Tibial nerve (tissue), 4 donors: ENCODE measurements around the gene FRY. TPM values are rescaled to one million over a fixed set of nuclear protein-coding genes. Genes with fewer than 3 reads are reported as not detected.

Source experiments
- DNase-seq, 2 donors: peaks; one replicate each; pipeline ENCODE4 v3.0.0-alpha.2; 2019; ENCODE audit warnings: low spot score in 2 of 2
- H3K27ac ChIP-seq, 4 donors: fragments of 200-600 bp; sonication (generic) in 3 of 4; one replicate each; pipeline ENCODE4 v1.5.1; 2017 to 2019; ENCODE audit warnings: mild to moderate bottlenecking in 1 of 4
- H3K27me3 ChIP-seq, 2 donors: fragments of 200-600 bp; sonication (generic) in 1 of 2; one replicate each; pipeline versions ENCODE4 v1.5.1 to v1.6.0; 2017 to 2019
- H3K36me3 ChIP-seq, 3 donors: fragments of 200-600 bp; sonication (generic); one replicate each; pipeline ENCODE4 v1.5.1; 2018 to 2019
- H3K4me1 ChIP-seq, 4 donors: fragments of 200-600 bp; sonication (generic) in 3 of 4; one replicate each; pipeline ENCODE4 v1.5.1; 2017 to 2019
- H3K4me3 ChIP-seq, 4 donors: fragments of 200-600 bp; sonication (generic) in 3 of 4; one replicate each; pipeline ENCODE4 v1.5.1; 2017 to 2019; ENCODE audit warnings: mild to moderate bottlenecking in 1 of 4, moderate library complexity in 1 of 4
- H3K9me3 ChIP-seq, 4 donors: fragments of 200-600 bp; sonication (generic) in 3 of 4; one replicate each; pipeline ENCODE4 v1.5.1; 2017 to 2019
- CTCF ChIP-seq, 5 experiments: fragments of 200-600 bp in 3 of 5; fragments of 450-650 bp in 2 of 5; sonication (generic) in 3 of 5; IDR thresholded peaks; one replicate each; pipeline ENCODE4 v1.5.1; 2016 to 2019; ENCODE audit warnings: antibody characterized with exemption in 5 of 5, mild to moderate bottlenecking in 3 of 5, moderate library complexity in 2 of 5
- EP300 ChIP-seq, 2 donors: sonication (generic); formaldehyde crosslinking; IDR thresholded peaks; one replicate each; pipeline ENCODE4 v1.6.1; 2017; ENCODE audit warnings: antibody characterized with exemption in 2 of 2, mild to moderate bottlenecking in 1 of 2
- POLR2A ChIP-seq, 2 donors: fragments of 450-650 bp; IDR thresholded peaks; one replicate each; pipeline ENCODE4 v1.6.1; 2017; ENCODE audit warnings: antibody characterized with exemption in 2 of 2, mild to moderate bottlenecking in 2 of 2, moderate library complexity in 2 of 2
- WGBS, 2 donors: methylation state at CpG; one replicate each; pipeline ENCODE4 v1.1.5; 2018; 5-methylcytosine and 5-hydroxymethylcytosine counted together
- total RNA-seq, 4 donors: library from RNA; depleted of rRNA; stranded (reverse); fragments of >200 nt; gene quantifications; one replicate each; pipeline ENCODE4 v1.1.0, GENCODE V29; 2016

The FRY gene
- total RNA-seq, 4 donors from 2014 or later, result 48.9 to 94.6 (median 75.8) TPM

DNA sequence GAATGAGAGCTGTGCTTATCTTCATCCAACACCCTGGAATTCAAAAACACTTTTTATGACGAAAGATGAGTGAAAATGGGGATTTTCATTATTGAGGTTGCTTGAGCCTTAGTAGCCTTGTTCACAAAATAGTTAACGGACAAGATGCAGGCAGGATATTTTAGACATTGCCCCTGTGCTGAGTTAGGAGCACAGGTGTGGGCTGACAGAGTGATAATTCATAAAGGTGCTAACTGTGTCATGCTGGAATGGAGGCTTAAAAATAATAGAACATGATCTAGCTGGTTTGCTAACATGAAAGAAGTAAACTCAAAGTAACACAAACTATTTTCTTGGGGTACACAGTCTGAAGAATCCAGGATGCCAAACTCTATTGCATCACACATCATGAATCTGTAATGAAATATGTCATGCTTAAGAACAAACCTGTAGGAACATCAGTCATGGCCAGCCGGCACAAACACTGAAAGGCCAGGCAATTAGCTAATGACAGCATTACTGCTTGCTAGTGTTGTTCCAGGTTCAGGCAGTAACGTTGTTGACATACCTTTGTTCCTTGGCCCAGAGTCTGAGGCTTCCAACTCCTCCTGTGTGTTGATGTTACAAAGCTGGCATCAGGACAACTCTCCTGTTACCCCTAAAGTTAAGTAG lies 55.3 kb downstream of the FRY start:
- no peak overlapping the region for H3K4me3 ChIP-seq
- no peaks in the 10 kb centered on the region for H3K36me3 ChIP-seq
- no peaks in the 10 kb centered on the region for H3K27me3 ChIP-seq
- no peak for TF ChIP-seq POLR2A (IDR thresholded peaks at IDR 0.05)
- no peak for TF ChIP-seq EP300 (IDR thresholded peaks at IDR 0.05)
- no peak for TF ChIP-seq CTCF (IDR thresholded peaks at IDR 0.05)
- H3K27ac ChIP-seq, result no peak overlapping the region
- WGBS, 2 donors, result 69 to 75% methylated on average over 4 of the region's 4 CpGs
- no peaks in the 10 kb centered on the region for H3K4me1 ChIP-seq
- H3K9me3 ChIP-seq, result no peaks in the 10 kb centered on the region
- no peak for DNase-seq

- H3K4me3 ChIP-seq, result no peak overlapping the region
- WGBS, 2 donors, result 78 to 81% methylated on average over 1 of the region's 1 CpG
- no peak for DNase-seq
- no peaks in the 10 kb centered on the region for H3K36me3 ChIP-seq
- no peak overlapping the region for H3K27ac ChIP-seq
- no peak for TF ChIP-seq CTCF (IDR thresholded peaks at IDR 0.05)
- no peak for TF ChIP-seq POLR2A (IDR thresholded peaks at IDR 0.05)
- no peak for TF ChIP-seq EP300 (IDR thresholded peaks at IDR 0.05)
- H3K9me3 ChIP-seq, result no peaks in the 10 kb centered on the region
- no peaks in the 10 kb centered on the region for H3K4me1 ChIP-seq
- no peaks in the 10 kb centered on the region for H3K27me3 ChIP-seq
Observed at GRCh38 chr13:32087955-32088747, 56.6 kb downstream of the FRY start.

GRCh38 chr13:32092496-32092895 lies 60.9 kb downstream of the FRY start:
- Histone ChIP-seq H3K9me3 (no peaks in the 10 kb centered on the region), H3K27me3 (no peaks in the 10 kb centered on the region), H3K4me3 (no peak overlapping the region), H3K4me1 (no peaks in the 10 kb centered on the region), H3K27ac (no peak overlapping the region), H3K36me3 (no peaks in the 10 kb centered on the region)
- DNase-seq, result no peak
- TF ChIP-seq POLR2A (IDR thresholded peaks at IDR 0.05) (no peak), CTCF (IDR thresholded peaks at IDR 0.05) (no peak), EP300 (IDR thresholded peaks at IDR 0.05) (no peak)
- WGBS, 2 donors, result 72 to 73% methylated on average over 5 of the region's 5 CpGs

DNA sequence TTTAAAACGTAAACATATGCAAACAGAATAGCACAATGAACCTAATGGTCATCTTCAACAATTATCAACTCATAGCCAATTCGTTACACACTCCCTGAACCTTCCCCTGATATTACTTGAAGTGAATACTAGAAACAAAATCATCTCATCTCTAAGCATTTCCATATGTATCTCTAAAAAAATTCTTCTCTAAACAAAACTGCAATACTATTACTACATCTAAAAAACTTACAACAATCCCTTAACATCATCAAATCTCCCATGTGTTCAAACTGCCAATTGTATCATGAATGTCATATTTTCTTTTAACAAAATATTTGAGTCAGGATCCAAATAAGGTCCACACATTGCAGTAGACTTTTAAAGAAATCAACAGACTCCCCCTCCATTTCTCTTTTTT lies 61.4 kb downstream of the FRY start:
- H3K9me3 ChIP-seq, result no peaks in the 10 kb centered on the region
- H3K4me3 ChIP-seq, result no peak overlapping the region
- no peaks in the 10 kb centered on the region for H3K4me1 ChIP-seq
- WGBS, 2 donors, result 65 to 71% methylated on average over 2 of the region's 2 CpGs
- no peak overlapping the region for H3K27ac ChIP-seq
- H3K36me3 ChIP-seq, result no peaks in the 10 kb centered on the region
- TF ChIP-seq POLR2A (IDR thresholded peaks at IDR 0.05) (no peak), CTCF (IDR thresholded peaks at IDR 0.05) (no peak), EP300 (IDR thresholded peaks at IDR 0.05) (no peak)
- H3K27me3 ChIP-seq, result no peaks in the 10 kb centered on the region
- no peak for DNase-seq

- no peak for DNase-seq
- H3K4me1 ChIP-seq, result no peaks in the 10 kb centered on the region
- no peaks in the 10 kb centered on the region for H3K27me3 ChIP-seq
- no peaks in the 10 kb centered on the region for H3K9me3 ChIP-seq
- 87 to 91% methylated on average over 3 of the region's 3 CpGs for WGBS, 2 donors
- no peak overlapping the region for H3K4me3 ChIP-seq
- peaks cover 0 to 13% (median 0%) of the 10 kb centered on the region in 3 donors for H3K36me3 ChIP-seq
- H3K27ac ChIP-seq, result no peak overlapping the region
- TF ChIP-seq EP300 (IDR thresholded peaks at IDR 0.05) (no peak), CTCF (IDR thresholded peaks at IDR 0.05) (no peak), POLR2A (IDR thresholded peaks at IDR 0.05) (no peak)
Observed at GRCh38 chr13:32098272-32098671, 66.7 kb downstream of the FRY start.
